NK-92 treated with Interleukin-12 subunit alpha and Interleukin-12 subunit beta, amount 100 ng/mL, for 24 hours (cell line): ENCODE data around the gene SEC24C.
"Not testable (repeated sequence)": the region's sequence is repeated elsewhere in the genome, so short reads cannot be mapped to it uniquely, and the experiment has no call there.

Source experiments
- DNase-seq: peaks from one replicate; lab custom pipeline; 2025; lab: John Stamatoyannopoulos, UW

The SEC24C gene

GRCh38 chr10:73731588-73732375 lies 12.4 kb upstream of the SEC24C start:
- no peak for DNase-seq

- DNase-seq = no peak
Observed at GRCh38 chr10:73732426-73732825, 11.7 kb upstream of the SEC24C start.

- no peak for DNase-seq
Observed at GRCh38 chr10:73732931-73733623, 11.1 kb upstream of the SEC24C start.

- DNase-seq = no peak
Observed at GRCh38 chr10:73734028-73734720, 10.0 kb upstream of the SEC24C start.

GRCh38 chr10:73734796-73735305 lies 9.3 kb upstream of the SEC24C start:
- no peak for DNase-seq

- DNase-seq = not testable (repeated sequence)
Observed at GRCh38 chr10:73740501-73741254, 3.5 kb upstream of the SEC24C start.

GRCh38 chr10:73742454-73742734 lies 1.8 kb upstream of the SEC24C start:
- DNase-seq = no peak

- DNase-seq = no peak
Observed at GRCh38 chr10:73743327-73743904, 756 bp upstream of the SEC24C start.

GRCh38 chr10:73744664-73744975 lies 448 bp downstream of the SEC24C start:
- no peak for DNase-seq

GRCh38 chr10:73746721-73747120 lies 2.5 kb downstream of the SEC24C start:
- no peak for DNase-seq

GRCh38 chr10:73750819-73751218 lies 6.6 kb downstream of the SEC24C start:
- no peak for DNase-seq

GRCh38 chr10:73756183-73756582 lies 12.0 kb downstream of the SEC24C start:
- no peak for DNase-seq

GRCh38 chr10:73758704-73759511 lies 14.7 kb downstream of the SEC24C start:
- no peak for DNase-seq

GRCh38 chr10:73759512-73760115 lies 15.4 kb downstream of the SEC24C start:
- DNase-seq = no peak

- DNase-seq = no peak
Observed at GRCh38 chr10:73761781-73762180, 17.6 kb downstream of the SEC24C start.

GRCh38 chr10:73762915-73763314 lies 18.7 kb downstream of the SEC24C start:
- DNase-seq = no peak

GRCh38 chr10:73763343-73763742 lies 19.2 kb downstream of the SEC24C start:
- DNase-seq = no peak

GRCh38 chr10:73765066-73765465 lies 20.9 kb downstream of the SEC24C start:
- DNase-seq = no peak

GRCh38 chr10:73768881-73769280 lies 24.7 kb downstream of the SEC24C start:
- no peak for DNase-seq

GRCh38 chr10:73769396-73769795 lies 25.2 kb downstream of the SEC24C start:
- DNase-seq = no peak
